GM21526 (cell line): ENCODE measurements around the gene GRIA1.
"Not testable (repeated sequence)": the region's sequence is repeated elsewhere in the genome, so short reads cannot be mapped to it uniquely, and the experiment has no call there.

ENCODE experiments used
- ATAC-seq: cut with Tn5 transposase; IDR thresholded peaks from one replicate; pipeline ENCODE4 v1.9.1; 2021; ENCODE audit warnings: moderate library complexity; ENCODE audit not compliant: unreplicated experiment, low FRiP score

Gene GRIA1

GRCh38 chr5:153807801-153808200 is 317.3 kb downstream of the GRIA1 start:
- ATAC-seq, result no peak

- no peak for ATAC-seq
Observed at GRCh38 chr5:153809166-153809565, 318.7 kb downstream of the GRIA1 start.

- no peak for ATAC-seq
Observed at GRCh38 chr5:153813901-153814300, 323.4 kb downstream of the GRIA1 start.

GRCh38 chr5:153816870-153817269 is 326.4 kb downstream of the GRIA1 start:
- ATAC-seq, result no peak

GRCh38 chr5:153818626-153819025 is 328.2 kb downstream of the GRIA1 start:
- no peak for ATAC-seq

- no peak for ATAC-seq
Observed at GRCh38 chr5:153823036-153823435, 332.6 kb downstream of the GRIA1 start.

- ATAC-seq, result no peak
Observed at GRCh38 chr5:153824909-153825308, 334.4 kb downstream of the GRIA1 start.

- ATAC-seq, result no peak
Observed at GRCh38 chr5:153827397-153827796, 336.9 kb downstream of the GRIA1 start.

GRCh38 chr5:153829510-153830065 is 339.1 kb downstream of the GRIA1 start:
- ATAC-seq, result no peak

- peak; percentile 90 for ATAC-seq
Observed at GRCh38 chr5:153831973-153832372, 341.5 kb downstream of the GRIA1 start.

GRCh38 chr5:153835891-153836515 is 345.5 kb downstream of the GRIA1 start:
- ATAC-seq, result no peak

- not testable (repeated sequence) for ATAC-seq
Observed at GRCh38 chr5:153849303-153850113, 359.0 kb downstream of the GRIA1 start.

- no peak for ATAC-seq
Observed at GRCh38 chr5:153860195-153860886, 369.9 kb downstream of the GRIA1 start.

- not testable (repeated sequence) for ATAC-seq
Observed at GRCh38 chr5:153862906-153863305, 372.4 kb downstream of the GRIA1 start.
